ENCODE results near the gene IL1RAPL2.
"Not testable (repeated sequence)": the region's sequence is repeated elsewhere in the genome, so short reads cannot be mapped to it uniquely, and the experiment has no call there.

DNA sequence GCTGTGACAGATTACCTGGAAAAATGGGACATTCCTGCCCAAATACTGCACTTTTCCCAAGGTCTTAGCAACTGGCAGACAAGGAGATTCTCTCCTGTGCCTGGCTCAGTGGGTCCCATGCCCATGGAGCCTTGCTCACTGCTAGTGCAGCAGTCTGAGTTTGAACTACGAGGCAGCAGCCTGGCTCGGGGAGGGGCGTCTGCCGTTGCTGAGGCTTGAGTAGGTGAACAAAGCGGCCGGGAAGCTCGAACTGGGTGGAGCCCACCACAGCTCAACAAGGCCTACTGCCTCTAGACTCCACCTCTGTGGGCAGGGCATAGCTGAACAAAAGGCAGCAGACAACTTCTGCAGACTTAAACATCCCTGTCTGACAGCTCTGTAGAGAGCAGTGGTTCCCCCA is 1118.3 kb downstream of the IL1RAPL2 start:
- TF ChIP-seq ZFP3 (CRISPR knock-in tag; IDR thresholded peaks at IDR 0.05); TOX (CRISPR knock-in tag; IDR thresholded peaks at IDR 0.05; ENCODE audit: borderline replicate concordance); ARNTL (CRISPR knock-in tag; IDR thresholded peaks at IDR 0.05; ENCODE audit: borderline replicate concordance, low read depth); CREB5 (CRISPR knock-in tag; IDR thresholded peaks at IDR 0.05; ENCODE audit: low read depth); RARB (CRISPR knock-in tag; IDR thresholded peaks at IDR 0.05); OSR1 (CRISPR knock-in tag; IDR thresholded peaks at IDR 0.05); ESRRG (CRISPR knock-in tag; IDR thresholded peaks at IDR 0.05): not testable (repeated sequence)
